ENCODE data around the gene OR1J2.

OR1J2 gene

GRCh38 chr9:122510502-122510901 lies at the start of gene OR1J2:
TSS of gene OR1J2 (plus strand) at chr9:122510802. CDS start at chr9:122510802, 0 bp downstream.
- Histone ChIP-seq H3K36me3 (ENCODE audit: control insufficient read depth, insufficient read depth, low read length) (no peaks in the 10 kb centered on the region), H3K4me1 (ENCODE audit: control insufficient read depth, insufficient read depth, low read length) (no peaks in the 10 kb centered on the region), H3K9ac (ENCODE audit: low read length) (no peak within 1 kb of the TSS), H3K9me3 (ENCODE audit: control insufficient read depth, low read length) (no peaks in the 10 kb centered on the region), H3K4me3 (ENCODE audit: low read length) (no peak within 1 kb of the TSS), H3K27me3 (ENCODE audit: control insufficient read depth, insufficient read depth, low read length) (no peaks in the 10 kb centered on the region)

GRCh38 chr9:122463828-122464632 lies 46.6 kb upstream of the OR1J2 start:
- H3K9me3 ChIP-seq (ENCODE audit: control insufficient read depth, low read length) = no peaks in the 10 kb centered on the region
- peak overlapping the region; percentile 62 for H3K9ac ChIP-seq (ENCODE audit: low read length)
- H3K36me3 ChIP-seq (ENCODE audit: control insufficient read depth, insufficient read depth, low read length) = no peaks in the 10 kb centered on the region
- H3K4me3 ChIP-seq (ENCODE audit: low read length) = peak overlapping the region; percentile 29
- H3K27me3 ChIP-seq (ENCODE audit: control insufficient read depth, insufficient read depth, low read length) = no peaks in the 10 kb centered on the region
- H3K4me1 ChIP-seq (ENCODE audit: control insufficient read depth, insufficient read depth, low read length) = peaks cover 14% of the 10 kb centered on the region

- H3K36me3 ChIP-seq (ENCODE audit: control insufficient read depth, insufficient read depth, low read length) = no peaks in the 10 kb centered on the region
- no peaks in the 10 kb centered on the region for H3K9me3 ChIP-seq (ENCODE audit: control insufficient read depth, low read length)
- peak overlapping the region; percentile 29 for H3K4me3 ChIP-seq (ENCODE audit: low read length)
- H3K27me3 ChIP-seq (ENCODE audit: control insufficient read depth, insufficient read depth, low read length) = no peaks in the 10 kb centered on the region
- peaks cover 14% of the 10 kb centered on the region for H3K4me1 ChIP-seq (ENCODE audit: control insufficient read depth, insufficient read depth, low read length)
- H3K9ac ChIP-seq (ENCODE audit: low read length) = peak overlapping the region; percentile 62
Measured at GRCh38 chr9:122464633-122465567, 45.7 kb upstream of the OR1J2 start.

- no peaks in the 10 kb centered on the region for H3K27me3 ChIP-seq (ENCODE audit: control insufficient read depth, insufficient read depth, low read length)
- H3K9ac ChIP-seq (ENCODE audit: low read length) = no peak overlapping the region
- no peak overlapping the region for H3K4me3 ChIP-seq (ENCODE audit: low read length)
- peaks cover 14% of the 10 kb centered on the region for H3K4me1 ChIP-seq (ENCODE audit: control insufficient read depth, insufficient read depth, low read length)
- H3K9me3 ChIP-seq (ENCODE audit: control insufficient read depth, low read length) = no peaks in the 10 kb centered on the region
- H3K36me3 ChIP-seq (ENCODE audit: control insufficient read depth, insufficient read depth, low read length) = no peaks in the 10 kb centered on the region
Measured at GRCh38 chr9:122466456-122466855, 44.1 kb upstream of the OR1J2 start.

- no peak overlapping the region for H3K4me3 ChIP-seq (ENCODE audit: low read length)
- peaks cover 14% of the 10 kb centered on the region for H3K4me1 ChIP-seq (ENCODE audit: control insufficient read depth, insufficient read depth, low read length)
- H3K9me3 ChIP-seq (ENCODE audit: control insufficient read depth, low read length) = no peaks in the 10 kb centered on the region
- H3K27me3 ChIP-seq (ENCODE audit: control insufficient read depth, insufficient read depth, low read length) = no peaks in the 10 kb centered on the region
- no peaks in the 10 kb centered on the region for H3K36me3 ChIP-seq (ENCODE audit: control insufficient read depth, insufficient read depth, low read length)
- no peak overlapping the region for H3K9ac ChIP-seq (ENCODE audit: low read length)
Measured at GRCh38 chr9:122468735-122469134, 41.9 kb upstream of the OR1J2 start.

- Histone ChIP-seq H3K4me1 (ENCODE audit: control insufficient read depth, insufficient read depth, low read length) (no peaks in the 10 kb centered on the region), H3K27me3 (ENCODE audit: control insufficient read depth, insufficient read depth, low read length) (no peaks in the 10 kb centered on the region), H3K36me3 (ENCODE audit: control insufficient read depth, insufficient read depth, low read length) (no peaks in the 10 kb centered on the region), H3K4me3 (ENCODE audit: low read length) (no peak overlapping the region), H3K9me3 (ENCODE audit: control insufficient read depth, low read length) (no peaks in the 10 kb centered on the region), H3K9ac (ENCODE audit: low read length) (no peak overlapping the region)
Measured at GRCh38 chr9:122474561-122474960, 36.0 kb upstream of the OR1J2 start.

GRCh38 chr9:122475717-122476116 lies 34.9 kb upstream of the OR1J2 start:
- Histone ChIP-seq H3K27me3 (ENCODE audit: control insufficient read depth, insufficient read depth, low read length) (no peaks in the 10 kb centered on the region), H3K4me3 (ENCODE audit: low read length) (no peak overlapping the region), H3K4me1 (ENCODE audit: control insufficient read depth, insufficient read depth, low read length) (no peaks in the 10 kb centered on the region), H3K36me3 (ENCODE audit: control insufficient read depth, insufficient read depth, low read length) (no peaks in the 10 kb centered on the region), H3K9ac (ENCODE audit: low read length) (no peak overlapping the region), H3K9me3 (ENCODE audit: control insufficient read depth, low read length) (no peaks in the 10 kb centered on the region)

- Histone ChIP-seq H3K9ac (ENCODE audit: low read length) (no peak overlapping the region), H3K9me3 (ENCODE audit: control insufficient read depth, low read length) (no peaks in the 10 kb centered on the region), H3K27me3 (ENCODE audit: control insufficient read depth, insufficient read depth, low read length) (no peaks in the 10 kb centered on the region), H3K4me1 (ENCODE audit: control insufficient read depth, insufficient read depth, low read length) (no peaks in the 10 kb centered on the region), H3K36me3 (ENCODE audit: control insufficient read depth, insufficient read depth, low read length) (no peaks in the 10 kb centered on the region), H3K4me3 (ENCODE audit: low read length) (no peak overlapping the region)
Measured at GRCh38 chr9:122477346-122477745, 33.3 kb upstream of the OR1J2 start.

- H3K9me3 ChIP-seq (ENCODE audit: control insufficient read depth, low read length) = no peaks in the 10 kb centered on the region
- no peaks in the 10 kb centered on the region for H3K27me3 ChIP-seq (ENCODE audit: control insufficient read depth, insufficient read depth, low read length)
- no peaks in the 10 kb centered on the region for H3K4me1 ChIP-seq (ENCODE audit: control insufficient read depth, insufficient read depth, low read length)
- H3K4me3 ChIP-seq (ENCODE audit: low read length) = no peak within 1 kb of the TSS
- no peak within 1 kb of the TSS for H3K9ac ChIP-seq (ENCODE audit: low read length)
- H3K36me3 ChIP-seq (ENCODE audit: control insufficient read depth, insufficient read depth, low read length) = no peaks in the 10 kb centered on the region
Measured at GRCh38 chr9:122477826-122478225, 32.8 kb upstream of the OR1J2 start, which contains the start of gene OR1J1. TSS of gene OR1J1 (minus strand) at chr9:122477926. CDS start at chr9:122477926, 0 bp downstream.

- Histone ChIP-seq H3K36me3 (ENCODE audit: control insufficient read depth, insufficient read depth, low read length) (no peaks in the 10 kb centered on the region), H3K4me3 (ENCODE audit: low read length) (no peak overlapping the region), H3K9me3 (ENCODE audit: control insufficient read depth, low read length) (no peaks in the 10 kb centered on the region), H3K27me3 (ENCODE audit: control insufficient read depth, insufficient read depth, low read length) (no peaks in the 10 kb centered on the region), H3K4me1 (ENCODE audit: control insufficient read depth, insufficient read depth, low read length) (no peaks in the 10 kb centered on the region), H3K9ac (ENCODE audit: low read length) (no peak overlapping the region)
Measured at GRCh38 chr9:122479062-122479461, 31.5 kb upstream of the OR1J2 start.

GRCh38 chr9:122498883-122499288 lies 11.7 kb upstream of the OR1J2 start:
- Histone ChIP-seq H3K4me1 (ENCODE audit: control insufficient read depth, insufficient read depth, low read length) (no peaks in the 10 kb centered on the region), H3K27me3 (ENCODE audit: control insufficient read depth, insufficient read depth, low read length) (no peaks in the 10 kb centered on the region), H3K9ac (ENCODE audit: low read length) (no peak overlapping the region), H3K4me3 (ENCODE audit: low read length) (no peak overlapping the region), H3K9me3 (ENCODE audit: control insufficient read depth, low read length) (no peaks in the 10 kb centered on the region), H3K36me3 (ENCODE audit: control insufficient read depth, insufficient read depth, low read length) (no peaks in the 10 kb centered on the region)

GRCh38 chr9:122506964-122507363 lies 3.6 kb upstream of the OR1J2 start:
- Histone ChIP-seq H3K9ac (ENCODE audit: low read length) (no peak overlapping the region), H3K4me1 (ENCODE audit: control insufficient read depth, insufficient read depth, low read length) (no peaks in the 10 kb centered on the region), H3K9me3 (ENCODE audit: control insufficient read depth, low read length) (no peaks in the 10 kb centered on the region), H3K4me3 (ENCODE audit: low read length) (no peak overlapping the region), H3K36me3 (ENCODE audit: control insufficient read depth, insufficient read depth, low read length) (no peaks in the 10 kb centered on the region), H3K27me3 (ENCODE audit: control insufficient read depth, insufficient read depth, low read length) (no peaks in the 10 kb centered on the region)

Measured in mucosa of stomach (tissue), 1 donor.